ENCODE data around the gene RDX. TPM values are rescaled to one million over a fixed set of nuclear protein-coding genes. Genes with fewer than 3 reads are reported as not detected.
"Not testable (repeated sequence)": the region's sequence is repeated elsewhere in the genome, so short reads cannot be mapped to it uniquely, and the experiment has no call there.

RDX gene
- total RNA-seq, 2 experiments from 2014 or later: 35.2 to 37.4 TPM

- Mint-ChIP-seq H3K4me3 (no peak overlapping the region), H3K27me3 (ENCODE audit: low read depth) (no peaks in the 10 kb centered on the region), H3K9me3 (no peaks in the 10 kb centered on the region), H3K27ac (no peak overlapping the region), H3K36me3 (ENCODE audit: low read depth) (peaks cover 12% of the 10 kb centered on the region), H3K4me1 (ENCODE audit: low read depth) (peaks cover 34% of the 10 kb centered on the region)
- intact Hi-C loops (cut with micrococcal nuclease): no loop called here
- no peak for DNase-seq
- CTCF ChIA-PET: interaction anchor here (0.6 kb wide), 1 partner anchor 92 kb away, joined by 5 read pairs; no protein-coding TSS in a partner anchor
These were observed 5.7 kb downstream of the RDX start for GRCh38 chr11:110290591-110291334.

DNA sequence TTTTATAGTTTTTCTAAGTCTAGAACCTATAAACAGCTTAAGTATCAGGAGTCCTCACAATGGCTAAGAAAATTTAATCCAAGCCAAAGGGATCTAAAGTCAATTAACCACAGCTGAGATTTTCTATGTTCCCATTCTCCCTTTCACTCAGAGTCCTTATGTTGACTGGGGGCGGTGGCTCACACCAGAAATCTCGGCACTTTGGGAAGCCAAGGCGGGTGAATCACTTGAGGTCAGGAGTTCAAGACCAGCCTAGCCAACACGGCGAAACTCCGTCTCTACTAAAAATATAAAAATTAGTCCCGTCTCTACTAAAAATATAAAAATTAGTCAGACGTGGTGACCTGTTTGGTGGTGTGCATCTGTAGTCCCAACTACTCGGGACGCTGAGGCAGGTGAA is 6.9 kb downstream of the RDX start:
- Mint-ChIP-seq H3K4me1 (ENCODE audit: low read depth) (peaks cover 30% of the 10 kb centered on the region), H3K9me3 (no peaks in the 10 kb centered on the region), H3K4me3 (no peak overlapping the region), H3K27ac (no peak overlapping the region), H3K36me3 (ENCODE audit: low read depth) (peaks cover 10% of the 10 kb centered on the region), H3K27me3 (ENCODE audit: low read depth) (no peaks in the 10 kb centered on the region)
- no peak for DNase-seq
- CTCF ChIA-PET: no interaction called here
- intact Hi-C loops (cut with micrococcal nuclease): no loop called here

- no peak for DNase-seq
- intact Hi-C loops (cut with micrococcal nuclease): no loop called here
- no peak overlapping the region for H3K27ac Mint-ChIP-seq
- H3K9me3 Mint-ChIP-seq: no peaks in the 10 kb centered on the region
- no peak overlapping the region for H3K4me3 Mint-ChIP-seq
- CTCF ChIA-PET: interaction anchor here (0.6 kb wide), 2 partner anchors 19 to 52 kb away, joined by 3 to 4 read pairs; no protein-coding TSS in a partner anchor
- H3K36me3 Mint-ChIP-seq (ENCODE audit: low read depth): peaks cover 7% of the 10 kb centered on the region
- peaks cover 21% of the 10 kb centered on the region for H3K4me1 Mint-ChIP-seq (ENCODE audit: low read depth)
- H3K27me3 Mint-ChIP-seq (ENCODE audit: low read depth): no peaks in the 10 kb centered on the region
These were observed 8.9 kb downstream of the RDX start for GRCh38 chr11:110287537-110287936.

- Mint-ChIP-seq H3K4me1 (ENCODE audit: low read depth) (peaks cover 18% of the 10 kb centered on the region), H3K9me3 (no peaks in the 10 kb centered on the region), H3K36me3 (ENCODE audit: low read depth) (peaks cover 10% of the 10 kb centered on the region), H3K27ac (no peak overlapping the region), H3K27me3 (ENCODE audit: low read depth) (no peaks in the 10 kb centered on the region), H3K4me3 (no peak overlapping the region)
- intact Hi-C loops (cut with micrococcal nuclease): no loop called here
- CTCF ChIA-PET: no interaction called here
- DNase-seq: no peak
These were observed 9.9 kb downstream of the RDX start for GRCh38 chr11:110286298-110287040.

DNA sequence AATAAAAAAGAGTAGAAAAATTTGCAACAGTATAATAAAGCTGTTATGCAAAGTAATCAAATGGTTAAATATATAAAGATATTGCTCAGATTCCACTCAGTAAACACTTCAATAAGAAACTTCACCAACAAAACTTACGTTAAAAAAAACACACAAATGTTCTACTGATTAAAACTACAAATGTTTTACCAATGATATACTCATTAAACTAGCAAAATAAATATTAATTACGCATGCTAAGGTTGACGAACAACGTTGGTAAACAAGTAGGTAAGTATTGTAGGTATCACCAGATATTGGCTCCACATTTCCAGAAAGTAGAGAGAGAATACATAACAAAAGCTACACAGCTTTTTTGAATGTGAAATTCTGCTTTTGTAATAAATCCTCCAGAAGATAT is 12.6 kb downstream of the RDX start:
- Mint-ChIP-seq H3K27me3 (ENCODE audit: low read depth) (no peaks in the 10 kb centered on the region), H3K36me3 (ENCODE audit: low read depth) (peaks cover 11% of the 10 kb centered on the region), H3K9me3 (no peaks in the 10 kb centered on the region), H3K27ac (no peak overlapping the region), H3K4me3 (no peak overlapping the region), H3K4me1 (ENCODE audit: low read depth) (peaks cover 12% of the 10 kb centered on the region)
- intact Hi-C loops (cut with micrococcal nuclease): no loop called here
- CTCF ChIA-PET: no interaction called here
- DNase-seq: no peak

- H3K9me3 Mint-ChIP-seq; H3K27ac Mint-ChIP-seq; intact Hi-C loops (cut with micrococcal nuclease); H3K4me3 Mint-ChIP-seq; DNase-seq; H3K4me1 Mint-ChIP-seq (ENCODE audit: low read depth); H3K27me3 Mint-ChIP-seq (ENCODE audit: low read depth): not testable (repeated sequence)
- CTCF ChIA-PET: interaction anchor here (0.5 to 1.2 kb wide), 4 partner anchors 16 to 153 kb away, joined by 3 to 5 read pairs (median 3); no protein-coding TSS in a partner anchor
- H3K36me3 Mint-ChIP-seq (ENCODE audit: low read depth): peaks cover 28% of the 10 kb centered on the region
These were observed 15.8 kb downstream of the RDX start for GRCh38 chr11:110280595-110280994.

DNA sequence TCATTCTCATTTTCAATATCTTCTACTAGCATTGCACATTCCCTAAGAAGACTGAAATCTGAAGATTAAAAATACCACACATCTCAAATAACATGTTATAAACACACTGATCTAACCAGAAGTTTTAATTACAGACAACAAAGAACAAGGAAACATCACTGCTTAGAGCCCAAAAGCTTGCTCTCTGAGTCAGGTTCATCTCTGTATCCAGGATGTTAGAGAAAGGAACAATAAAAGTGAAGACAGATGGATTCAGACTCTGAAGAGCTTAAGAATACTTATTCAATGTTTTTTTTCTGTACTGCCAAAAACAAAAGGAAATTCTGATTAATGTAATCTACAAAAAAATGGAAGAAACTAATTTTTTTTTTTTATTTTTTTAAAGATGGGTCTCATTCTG is 16.5 kb downstream of the RDX start:
- intact Hi-C loops (cut with micrococcal nuclease): loop anchor here (2.0 kb wide), 1 partner anchor 17 kb away; the partner anchor contains the start of gene RDX
- H3K4me3 Mint-ChIP-seq: no peak overlapping the region
- DNase-seq: no peak
- no peaks in the 10 kb centered on the region for H3K27me3 Mint-ChIP-seq (ENCODE audit: low read depth)
- CTCF ChIA-PET: interaction anchor here (0.6 to 1.2 kb wide), 2 partner anchors 79 to 153 kb away, joined by 3 to 5 read pairs; no protein-coding TSS in a partner anchor
- H3K4me1 Mint-ChIP-seq (ENCODE audit: low read depth): no peaks in the 10 kb centered on the region
- peaks cover 32% of the 10 kb centered on the region for H3K36me3 Mint-ChIP-seq (ENCODE audit: low read depth)
- H3K9me3 Mint-ChIP-seq: no peaks in the 10 kb centered on the region
- H3K27ac Mint-ChIP-seq: no peak overlapping the region

DNA sequence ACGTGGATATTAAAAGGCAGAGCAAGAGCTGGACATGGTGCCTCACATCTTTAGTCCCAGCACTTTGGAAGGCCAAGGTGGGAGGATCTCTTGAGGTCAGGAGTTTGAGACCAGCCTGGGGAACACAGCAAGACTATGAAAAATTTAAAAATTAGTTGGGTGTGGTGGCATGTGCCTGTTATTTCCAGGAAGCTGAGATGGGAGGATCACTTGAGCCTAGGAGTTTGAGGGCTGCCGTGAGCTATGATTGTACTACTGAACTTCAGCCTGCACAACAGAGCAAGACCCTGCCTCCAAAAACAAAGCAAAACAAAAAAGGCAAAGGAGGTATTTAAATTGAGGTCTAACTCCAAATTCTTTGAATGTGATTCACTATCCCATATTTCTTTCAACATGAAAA is 23.5 kb downstream of the RDX start:
- Mint-ChIP-seq H3K4me1 (ENCODE audit: low read depth) (no peaks in the 10 kb centered on the region), H3K27ac (no peak overlapping the region), H3K36me3 (ENCODE audit: low read depth) (peaks cover 38% of the 10 kb centered on the region), H3K4me3 (no peak overlapping the region), H3K27me3 (ENCODE audit: low read depth) (no peaks in the 10 kb centered on the region), H3K9me3 (no peaks in the 10 kb centered on the region)
- intact Hi-C loops (cut with micrococcal nuclease): no loop called here
- DNase-seq: no peak
- CTCF ChIA-PET: no interaction called here

DNA sequence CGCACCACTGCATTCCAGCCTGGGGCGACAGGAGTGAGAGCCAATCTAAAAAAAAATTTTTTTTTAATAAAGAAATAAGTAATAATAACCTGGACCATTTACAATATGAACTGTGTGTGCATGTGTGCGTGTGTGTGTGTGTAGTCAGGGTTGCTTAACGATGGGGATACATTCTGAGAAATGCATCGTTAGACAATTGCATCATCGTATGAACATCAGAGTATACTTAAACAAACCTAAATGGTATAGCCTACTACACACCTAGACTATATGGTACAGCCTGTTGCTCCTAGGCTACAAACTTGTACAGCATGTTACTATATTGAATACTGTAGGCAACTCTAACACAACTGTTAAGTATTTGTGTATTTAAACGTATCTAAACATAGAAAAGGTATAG is 26.4 kb downstream of the RDX start:
- no peak for DNase-seq
- no peaks in the 10 kb centered on the region for H3K9me3 Mint-ChIP-seq
- H3K27me3 Mint-ChIP-seq (ENCODE audit: low read depth): no peaks in the 10 kb centered on the region
- no peaks in the 10 kb centered on the region for H3K4me1 Mint-ChIP-seq (ENCODE audit: low read depth)
- intact Hi-C loops (cut with micrococcal nuclease): no loop called here
- no peak overlapping the region for H3K4me3 Mint-ChIP-seq
- CTCF ChIA-PET: no interaction called here
- H3K27ac Mint-ChIP-seq: no peak overlapping the region
- peaks cover 28% of the 10 kb centered on the region for H3K36me3 Mint-ChIP-seq (ENCODE audit: low read depth)

GRCh38 chr11:110268441-110268840 is 28.0 kb downstream of the RDX start:
- DNase-seq: no peak
- Mint-ChIP-seq H3K4me1 (ENCODE audit: low read depth) (no peaks in the 10 kb centered on the region), H3K36me3 (ENCODE audit: low read depth) (peaks cover 30% of the 10 kb centered on the region), H3K9me3 (no peaks in the 10 kb centered on the region), H3K4me3 (no peak overlapping the region), H3K27me3 (ENCODE audit: low read depth) (no peaks in the 10 kb centered on the region), H3K27ac (no peak overlapping the region)
- CTCF ChIA-PET: interaction anchor here (0.7 to 1.6 kb wide), 6 partner anchors 19 to 550 kb away, joined by 3 to 6 read pairs (median 4); no protein-coding TSS in a partner anchor
- intact Hi-C loops (cut with micrococcal nuclease): no loop called here

DNA sequence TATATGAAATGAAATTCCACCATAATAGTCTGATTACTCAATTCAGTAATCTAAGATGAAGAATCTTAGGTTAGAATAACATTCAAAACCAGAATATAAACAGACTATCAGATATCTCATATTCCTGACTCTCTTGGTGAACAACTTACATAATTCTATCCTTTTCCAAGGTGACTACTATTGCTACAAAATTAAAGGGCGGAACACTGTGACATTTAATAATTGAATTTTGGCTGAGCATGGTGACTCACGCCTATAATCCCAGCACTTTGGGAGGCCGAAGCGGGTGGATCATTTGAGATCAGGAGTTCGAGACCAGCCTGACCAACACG is 34.4 kb downstream of the RDX start:
- H3K36me3 Mint-ChIP-seq (ENCODE audit: low read depth): peaks cover 42% of the 10 kb centered on the region
- peaks cover 2% of the 10 kb centered on the region for H3K4me1 Mint-ChIP-seq (ENCODE audit: low read depth)
- CTCF ChIA-PET: no interaction called here
- no peaks in the 10 kb centered on the region for H3K9me3 Mint-ChIP-seq
- H3K27ac Mint-ChIP-seq: no peak overlapping the region
- DNase-seq: no peak
- no peak overlapping the region for H3K4me3 Mint-ChIP-seq
- intact Hi-C loops (cut with micrococcal nuclease): no loop called here
- H3K27me3 Mint-ChIP-seq (ENCODE audit: low read depth): no peaks in the 10 kb centered on the region

GRCh38 chr11:110261195-110262071 is 35.0 kb downstream of the RDX start:
- H3K27me3 Mint-ChIP-seq (ENCODE audit: low read depth): no peaks in the 10 kb centered on the region
- no peak overlapping the region for H3K27ac Mint-ChIP-seq
- H3K36me3 Mint-ChIP-seq (ENCODE audit: low read depth): peaks cover 43% of the 10 kb centered on the region

More at GRCh38 chr11:110261195-110262071, 35.0 kb downstream of the RDX start:
- Mint-ChIP-seq H3K4me3 (no peak overlapping the region), H3K4me1 (ENCODE audit: low read depth) (peaks cover 2% of the 10 kb centered on the region), H3K9me3 (no peaks in the 10 kb centered on the region)
- no peak for DNase-seq
- CTCF ChIA-PET: interaction anchor here (0.6 to 1.1 kb wide), 3 partner anchors 104 to 233 kb away, joined by 3 to 6 read pairs (median 3); no protein-coding TSS in a partner anchor
- intact Hi-C loops (cut with micrococcal nuclease): no loop called here
